Vagina (tissue), 2 donors: ENCODE results near the gene PPP1R2.

Experiments used
- CTCF ChIP-seq, 3 experiments: fragments of 450-650 bp in 2 of 3; fragments of 200-600 bp in 1 of 3; sonication (generic) in 1 of 3; IDR thresholded peaks; one replicate each; pipeline ENCODE4 v1.5.1; 2017 to 2019; ENCODE audit warnings: antibody characterized with exemption in 3 of 3, mild to moderate bottlenecking in 2 of 3, moderate library complexity in 2 of 3
- POLR2A ChIP-seq, 2 donors: fragments of 450-650 bp; IDR thresholded peaks; one replicate each; pipeline ENCODE4 v1.6.1; 2017; ENCODE audit warnings: antibody characterized with exemption in 2 of 2, mild to moderate bottlenecking in 2 of 2, moderate library complexity in 2 of 2
- POLR2AphosphoS5 ChIP-seq, 2 donors: sonication (generic); formaldehyde crosslinking; IDR thresholded peaks; one replicate each; pipeline ENCODE4 v1.9.0; 2017; ENCODE audit warnings: antibody characterized with exemption in 2 of 2, mild to moderate bottlenecking in 2 of 2, low read depth in 1 of 2; ENCODE audit not compliant: insufficient read depth in 1 of 2

GRCh38 chr3:195570912-195571311 is 27.8 kb upstream of the PPP1R2 start:
- TF ChIP-seq CTCF (IDR thresholded peaks at IDR 0.05) (no peak), POLR2A (IDR thresholded peaks at IDR 0.05) (no peak), POLR2AphosphoS5 (IDR thresholded peaks at IDR 0.05; ENCODE audit: insufficient read depth in 1 of 2, low read depth in 1 of 2) (no peak)
